Stimulated activated CD4-positive, alpha-beta T cell treated with anti-CD3 and anti-CD28 coated beads, Interleukin-1b, Interleukin-23, amount 100 ng/mL, for 48 hours (primary cell): ENCODE measurements around the gene OR2A25.

Experiments
- DNase-seq: peaks from one replicate; pipeline ENCODE4 v3.0.0-alpha.2; 2020

The OR2A25 gene

GRCh38 chr7:144074374-144074773 lies 4.8 kb downstream of the OR2A25 start:
- no peak for DNase-seq

- no peak for DNase-seq
Observed at GRCh38 chr7:144085978-144086377, 16.4 kb downstream of the OR2A25 start, which contains the start of gene OR2A12. TSS of gene OR2A12 (plus strand) at chr7:144086278. CDS start at chr7:144095108, 8,830 bp downstream.

- DNase-seq = no peak
Observed at GRCh38 chr7:144086730-144087129, 17.1 kb downstream of the OR2A25 start.

- DNase-seq = no peak
Observed at GRCh38 chr7:144087230-144087629, 17.6 kb downstream of the OR2A25 start.

GRCh38 chr7:144090667-144091066 lies 21.1 kb downstream of the OR2A25 start:
- DNase-seq = no peak

GRCh38 chr7:144098776-144099175 lies 29.2 kb downstream of the OR2A25 start:
- no peak for DNase-seq

GRCh38 chr7:144100607-144101006 lies 31.0 kb downstream of the OR2A25 start:
- no peak for DNase-seq

GRCh38 chr7:144102041-144102440 lies 32.4 kb downstream of the OR2A25 start:
- no peak for DNase-seq

GRCh38 chr7:144105211-144105610 lies 35.6 kb downstream of the OR2A25 start:
- no peak for DNase-seq

GRCh38 chr7:144109283-144109682 lies 39.7 kb downstream of the OR2A25 start, which contains the start of gene OR2A2:
TSS of gene OR2A2 (plus strand) at chr7:144109583. CDS start at chr7:144109583, 0 bp downstream.
- DNase-seq = no peak

- DNase-seq = no peak
Observed at GRCh38 chr7:144110272-144110671, 40.7 kb downstream of the OR2A25 start.

GRCh38 chr7:144113651-144114050 lies 44.0 kb downstream of the OR2A25 start:
- no peak for DNase-seq

GRCh38 chr7:144118341-144118740 lies 48.7 kb downstream of the OR2A25 start:
- DNase-seq = no peak

GRCh38 chr7:144122876-144123275 lies 53.3 kb downstream of the OR2A25 start, which contains the start of gene OR2A14:
TSS of gene OR2A14 (plus strand) at chr7:144123176. CDS start at chr7:144129113, 5,937 bp downstream.
- DNase-seq = no peak
